Stimulated activated CD8-positive, alpha-beta memory T cell treated with anti-CD3 and anti-CD28 coated beads, Interleukin-2, amount 100 ng/mL, for 48 hours (primary cell): ENCODE data around the gene FTSJ1.
"Not testable (repeated sequence)": the region's sequence is repeated elsewhere in the genome, so short reads cannot be mapped to it uniquely, and the experiment has no call there.

Experiments
- DNase-seq, 2 donors: peaks; one replicate each; pipeline ENCODE4 v3.0.0-alpha.2; 2020; ENCODE audit warnings: low read depth in 2 of 2

Gene FTSJ1

DNA sequence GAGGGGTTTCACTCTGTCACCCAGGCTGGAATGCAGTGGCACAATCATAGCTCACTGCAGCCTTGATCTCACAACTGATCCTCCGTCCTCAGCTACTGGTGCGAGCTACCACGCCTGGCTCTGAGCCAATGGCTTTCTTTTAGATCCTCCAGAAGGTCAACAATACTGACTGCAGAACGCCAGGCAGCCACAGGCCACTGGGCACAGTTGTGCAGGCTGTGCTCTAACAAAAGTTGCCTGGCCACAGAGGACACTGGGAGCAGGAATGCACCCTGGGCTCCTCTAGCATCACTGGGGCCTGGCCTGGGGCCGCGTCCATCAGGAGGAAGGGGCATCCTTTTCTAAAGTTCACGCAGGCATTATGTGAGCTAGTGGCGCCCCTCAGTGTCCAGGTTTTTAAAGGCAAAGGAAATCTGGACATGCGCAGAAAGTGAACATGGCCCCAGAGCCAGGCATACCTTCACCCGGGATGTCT lies 17.9 kb downstream of the FTSJ1 start:
- no peak for DNase-seq

DNA sequence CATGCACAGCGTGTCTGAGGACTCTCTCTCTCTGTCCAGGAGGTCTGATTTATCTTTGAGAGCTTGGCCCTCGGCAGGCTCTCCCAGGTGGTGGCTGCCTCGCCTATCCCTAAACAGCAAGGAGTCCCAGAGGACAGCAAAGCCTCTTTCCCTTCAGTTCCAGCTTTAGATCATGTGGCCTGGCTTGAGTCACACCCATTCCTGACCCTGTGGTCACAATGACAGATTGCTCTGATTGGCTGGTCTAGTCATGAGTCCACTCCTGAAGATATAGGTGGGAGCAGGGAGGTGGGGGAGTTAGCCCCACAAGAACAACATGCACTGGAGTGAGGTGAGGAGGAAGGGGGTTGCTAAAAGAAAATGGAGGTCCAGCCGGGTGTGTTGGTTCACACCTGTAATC lies 20.7 kb downstream of the FTSJ1 start:
- DNase-seq: no peak

DNA sequence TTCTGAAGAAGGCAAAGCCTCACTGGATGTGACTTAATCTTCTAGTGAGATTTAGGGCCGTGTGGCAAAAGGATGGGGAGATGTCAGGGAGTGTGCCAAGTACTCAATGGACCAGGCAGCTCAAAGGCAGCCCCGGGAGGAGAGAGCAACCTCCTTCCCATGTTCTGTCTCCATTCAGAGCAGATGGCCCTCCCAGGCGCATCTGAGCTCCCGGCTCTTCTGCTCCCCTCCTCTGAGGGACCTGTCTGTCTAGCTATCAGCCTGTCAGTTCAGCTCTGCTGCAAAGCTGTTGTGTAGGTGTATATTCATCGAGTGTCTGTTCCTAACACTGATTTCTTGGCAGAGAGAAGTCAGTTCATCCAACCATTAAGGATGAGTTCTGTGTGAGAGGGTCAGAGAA lies 21.9 kb downstream of the FTSJ1 start:
- no peak for DNase-seq

DNA sequence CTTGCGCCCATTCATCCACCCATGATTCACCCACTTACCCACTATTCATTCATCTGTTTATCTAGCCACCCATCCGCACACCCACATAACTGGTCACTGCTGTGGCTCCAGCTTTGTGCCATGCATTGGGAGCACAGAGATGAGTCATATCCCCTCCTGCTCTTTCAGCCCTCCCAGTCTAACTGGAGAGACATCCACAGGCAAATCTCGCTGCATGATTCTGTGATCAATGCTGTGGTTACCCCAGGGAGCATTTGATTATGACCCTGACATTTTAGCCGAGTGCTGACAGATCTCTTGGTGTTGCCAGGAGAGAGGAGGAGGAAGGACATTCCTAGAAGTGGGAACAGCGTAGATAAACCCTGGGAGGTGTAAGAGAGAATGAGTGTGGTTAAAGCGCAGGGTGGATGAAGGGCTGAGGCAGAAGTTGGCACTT lies 22.4 kb downstream of the FTSJ1 start:
- DNase-seq: no peak

DNA sequence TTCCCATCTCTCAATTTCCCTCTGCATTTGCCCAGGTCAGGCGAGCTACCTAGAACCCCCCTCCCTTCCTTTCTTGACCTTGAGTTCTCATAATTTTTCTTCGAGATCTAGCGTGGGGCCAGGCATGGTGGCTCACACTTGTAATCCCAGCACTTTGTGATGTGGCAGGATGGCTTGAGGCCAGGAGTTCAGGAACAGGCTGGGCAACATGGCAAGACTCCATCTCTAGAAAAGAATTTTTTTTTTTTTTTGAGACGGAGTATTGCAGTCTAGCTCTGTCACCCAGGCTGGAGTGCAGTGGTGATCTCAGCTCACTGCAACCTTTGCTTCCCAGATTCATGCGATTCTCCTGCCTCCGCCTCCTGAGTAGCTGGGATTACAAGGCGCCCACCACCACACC lies 28.3 kb downstream of the FTSJ1 start:
- DNase-seq: no peak

DNA sequence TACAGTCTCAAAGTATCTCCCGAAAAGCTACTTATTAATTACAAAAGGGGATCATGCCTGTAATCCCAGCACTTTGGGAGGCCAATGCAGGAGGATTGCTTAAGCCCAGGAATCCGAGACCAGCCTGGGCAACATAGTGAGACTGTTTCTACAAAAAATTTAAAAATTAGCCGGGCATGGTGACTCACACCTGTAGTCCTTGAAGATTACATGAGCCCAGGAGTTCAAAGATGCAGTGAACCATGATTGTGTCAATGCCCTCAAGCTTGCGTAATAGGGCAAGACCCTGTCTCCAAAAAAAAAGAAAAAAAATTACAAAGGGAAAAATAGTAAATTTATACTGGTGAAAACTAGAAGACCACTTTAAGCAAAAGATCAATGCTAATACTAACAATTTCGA lies 29.5 kb downstream of the FTSJ1 start:
- DNase-seq: no peak

DNA sequence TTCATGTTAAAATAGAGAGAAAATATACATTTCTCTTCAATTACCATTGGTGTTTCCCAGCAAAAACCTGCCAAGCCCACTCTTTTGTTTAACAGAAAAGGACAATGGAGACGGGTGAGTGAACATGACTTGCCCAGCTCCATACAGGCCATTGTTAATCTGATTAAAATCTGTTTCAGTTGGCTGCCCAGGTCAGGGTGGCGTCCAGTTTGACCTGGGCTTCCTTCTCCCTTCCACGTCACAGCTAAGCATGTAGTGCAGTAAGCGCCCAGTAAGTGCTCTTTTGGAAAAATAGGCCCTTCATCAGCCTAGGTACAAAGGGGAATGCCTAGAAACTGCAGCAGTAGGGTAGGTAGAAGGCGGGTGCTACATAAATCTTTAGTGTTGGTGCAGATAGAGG lies 31.2 kb downstream of the FTSJ1 start:
- DNase-seq: no peak

DNA sequence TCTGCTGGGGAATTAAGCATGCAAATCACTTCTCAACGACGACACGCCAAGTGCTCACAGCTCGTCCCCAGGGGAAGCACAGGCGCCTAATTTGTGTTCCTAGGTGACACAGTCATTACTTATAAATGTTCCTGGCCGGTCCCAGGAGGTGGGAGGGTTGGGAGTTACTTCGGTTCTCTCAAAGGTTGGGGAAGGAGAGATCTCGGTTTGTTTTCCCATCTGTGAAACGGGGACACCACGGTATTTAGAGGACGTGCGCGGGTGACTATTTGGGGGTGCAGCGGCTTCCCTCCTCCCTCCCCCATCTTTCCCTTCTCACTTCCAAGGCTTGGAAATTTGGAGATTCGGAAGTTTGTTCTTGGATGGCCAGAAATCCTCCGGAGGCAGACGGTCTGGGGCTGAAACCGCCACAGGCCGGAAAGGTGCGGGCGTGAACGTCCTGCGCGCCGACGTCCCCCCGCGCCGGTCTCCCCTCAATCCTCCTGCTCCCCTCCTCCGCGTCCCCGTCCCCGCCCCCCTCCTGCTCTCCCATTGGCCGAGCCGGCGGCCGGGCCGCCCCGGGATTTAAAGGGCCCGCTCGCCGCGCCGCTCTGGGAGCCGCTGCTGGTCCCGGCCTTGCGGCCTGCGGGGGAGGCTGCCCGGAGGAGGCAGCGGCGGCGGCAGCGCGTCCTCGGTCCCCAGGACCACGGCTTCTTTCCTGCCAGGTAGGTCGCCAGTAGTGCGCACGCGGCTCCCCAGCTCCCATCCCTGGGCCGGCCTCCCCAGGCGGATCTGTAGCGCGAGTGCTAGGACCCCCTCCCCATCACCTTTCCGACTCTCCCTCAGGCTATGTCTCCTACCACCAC lies 32.6 kb downstream of the FTSJ1 start, which contains the start of gene PORCN:
Gene PORCN, plus strand, starts transcription at position 593 of the 845 bp plus-strand sequence. CDS start 829 bp downstream, outside the sequence.
- peak; percentile 73 to 76 for DNase-seq

DNA sequence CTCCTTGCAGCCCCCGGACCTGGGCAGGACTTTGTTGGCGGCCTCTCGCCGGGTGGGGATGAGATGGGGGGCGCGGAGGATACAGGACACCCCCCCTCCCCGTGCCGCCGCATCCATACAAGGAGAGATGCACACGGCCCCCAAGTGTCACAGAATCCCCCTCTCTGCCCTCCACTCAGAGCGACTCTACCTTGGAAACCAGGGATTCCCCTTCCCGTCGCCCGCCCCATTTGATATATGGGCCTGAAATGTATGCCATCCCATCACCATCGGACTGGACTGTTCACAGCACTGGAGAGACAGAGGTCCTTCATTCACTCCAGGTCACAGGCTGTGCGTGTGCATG lies 33.2 kb downstream of the FTSJ1 start:
- DNase-seq: no peak

DNA sequence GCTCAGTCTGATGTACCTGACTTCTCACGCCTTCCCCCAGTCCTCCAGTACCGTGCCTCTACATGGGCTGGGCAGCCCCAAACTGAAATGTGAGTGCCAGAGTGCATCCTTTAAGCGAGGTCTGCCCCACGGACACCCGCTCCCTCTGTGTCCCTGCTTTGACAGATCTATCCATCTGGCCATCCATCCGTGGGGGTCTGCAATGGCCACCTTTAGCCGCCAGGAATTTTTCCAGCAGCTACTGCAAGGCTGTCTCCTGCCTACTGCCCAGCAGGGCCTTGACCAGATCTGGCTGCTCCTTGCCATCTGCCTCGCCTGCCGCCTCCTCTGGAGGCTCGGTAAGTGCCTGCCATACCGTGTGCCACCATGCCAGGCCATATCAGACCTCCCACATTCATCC lies 33.6 kb downstream of the FTSJ1 start:
- no peak for DNase-seq

DNA sequence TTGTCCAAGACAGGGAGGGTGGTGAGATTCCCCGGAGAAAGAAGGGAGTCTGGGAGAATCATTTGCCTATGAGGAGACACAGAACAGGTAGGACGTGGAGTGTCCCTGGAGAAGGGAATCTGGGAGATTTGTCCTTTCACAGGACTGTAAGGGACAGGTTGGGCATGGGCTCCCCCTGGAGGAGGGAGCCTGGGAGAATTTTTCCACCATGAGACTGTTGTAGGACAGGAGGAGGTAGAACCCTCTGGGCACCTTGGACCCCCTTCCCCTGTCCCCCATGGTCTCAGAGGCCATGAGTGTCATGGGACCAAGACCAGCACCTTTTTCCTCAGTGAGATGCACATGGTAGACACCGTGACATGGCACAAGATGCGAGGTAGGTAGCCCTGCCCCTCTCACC lies 35.6 kb downstream of the FTSJ1 start:
- no peak for DNase-seq

DNA sequence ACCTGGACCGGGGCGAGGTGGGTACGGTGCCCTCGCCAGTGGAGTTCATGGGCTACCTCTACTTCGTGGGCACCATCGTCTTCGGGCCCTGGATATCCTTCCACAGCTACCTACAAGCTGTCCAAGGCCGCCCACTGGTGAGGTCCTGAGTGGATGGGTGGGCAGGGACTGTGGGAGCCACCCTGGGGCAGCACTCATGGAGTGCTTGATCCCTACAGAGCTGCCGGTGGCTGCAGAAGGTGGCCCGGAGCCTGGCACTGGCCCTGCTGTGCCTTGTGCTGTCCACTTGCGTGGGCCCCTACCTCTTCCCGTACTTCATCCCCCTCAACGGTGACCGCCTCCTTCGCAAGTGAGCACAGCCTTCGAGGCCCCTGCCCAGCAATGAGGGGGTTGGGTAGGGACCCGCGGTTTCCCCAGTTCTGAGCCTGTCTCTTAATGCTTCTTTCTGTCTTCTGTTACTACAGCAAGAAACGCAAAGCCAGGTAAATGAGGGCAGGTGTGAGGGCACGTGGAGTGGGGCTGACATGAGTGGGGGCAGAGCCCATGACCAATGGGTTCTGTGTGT lies 36.5 kb downstream of the FTSJ1 start:
- DNase-seq: no peak

DNA sequence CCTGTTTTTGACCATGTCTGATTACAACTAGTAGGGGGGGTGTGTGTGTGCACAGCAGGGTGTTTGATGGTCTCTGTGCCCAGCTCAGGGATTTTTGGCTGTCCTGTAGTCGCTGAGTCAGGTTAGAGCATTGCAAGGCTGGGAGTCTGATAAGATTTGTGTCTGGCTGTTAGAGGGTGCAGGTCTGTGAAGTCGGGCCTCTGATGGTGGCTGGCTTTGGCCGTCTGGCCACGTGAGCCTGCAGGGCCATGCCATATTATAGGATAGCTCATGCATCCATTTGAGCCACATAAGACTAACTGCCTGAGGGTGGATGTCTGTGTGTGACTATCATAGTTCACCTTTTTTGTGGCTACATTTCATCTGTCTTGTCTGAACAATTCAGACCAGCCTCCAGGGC lies 37.7 kb downstream of the FTSJ1 start:
- DNase-seq: no peak

DNA sequence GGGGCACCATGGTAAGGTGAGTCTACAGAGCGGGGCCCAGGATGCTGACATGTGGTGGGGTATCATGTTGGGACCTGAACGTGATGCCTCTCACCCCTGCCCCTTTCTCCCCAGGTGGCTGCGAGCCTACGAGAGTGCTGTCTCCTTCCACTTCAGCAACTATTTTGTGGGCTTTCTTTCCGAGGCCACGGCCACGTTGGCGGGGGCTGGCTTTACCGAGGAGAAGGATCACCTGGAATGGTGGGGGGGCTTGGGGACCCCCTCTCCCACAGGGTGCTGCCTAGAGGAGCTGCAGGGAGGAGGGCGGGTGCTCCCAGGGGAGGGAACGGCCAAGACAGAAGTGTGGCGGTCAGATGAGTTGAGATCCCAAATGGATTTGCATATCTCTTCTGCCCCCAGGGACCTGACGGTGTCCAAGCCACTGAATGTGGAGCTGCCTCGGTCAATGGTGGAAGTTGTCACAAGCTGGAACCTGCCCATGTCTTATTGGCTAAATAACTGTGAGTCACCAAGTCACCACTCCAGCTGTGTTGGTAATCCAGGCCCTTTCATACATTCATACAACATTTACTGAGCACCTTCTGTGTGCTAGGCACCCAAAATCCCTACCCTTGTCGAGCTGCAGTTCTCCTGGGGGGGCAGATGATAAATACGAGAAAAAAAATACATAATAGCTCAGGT lies 38.3 kb downstream of the FTSJ1 start:
- DNase-seq: no peak

DNA sequence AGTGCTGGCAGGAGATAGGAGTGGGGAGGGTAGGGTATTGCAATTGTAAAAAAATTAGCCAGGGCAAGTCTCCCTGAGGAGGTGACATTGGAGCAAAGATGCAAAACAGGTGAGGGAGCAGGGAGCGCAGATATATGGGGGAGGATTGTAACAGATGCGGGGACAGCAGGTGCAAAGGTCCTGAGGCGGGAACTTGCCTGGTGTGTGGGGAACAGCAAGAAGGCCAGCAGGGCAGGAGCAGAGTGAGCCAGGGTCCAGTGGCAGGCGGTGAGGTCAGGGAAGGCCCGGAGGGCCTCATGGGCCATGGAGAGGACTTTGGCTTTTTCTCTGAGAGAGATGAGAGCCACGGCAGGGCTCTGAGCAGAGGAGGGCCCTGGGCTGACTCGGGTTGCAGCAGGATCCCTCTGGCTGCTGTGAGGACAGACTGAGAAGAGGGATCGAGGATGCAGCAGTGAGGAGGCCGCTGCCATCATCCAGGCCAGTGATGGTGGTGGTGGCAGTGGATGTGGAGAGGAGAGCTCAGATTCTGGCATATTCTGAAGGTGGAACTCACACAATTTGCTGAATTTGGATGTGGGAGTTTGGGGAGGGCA lies 39.0 kb downstream of the FTSJ1 start:
- DNase-seq: no peak

DNA sequence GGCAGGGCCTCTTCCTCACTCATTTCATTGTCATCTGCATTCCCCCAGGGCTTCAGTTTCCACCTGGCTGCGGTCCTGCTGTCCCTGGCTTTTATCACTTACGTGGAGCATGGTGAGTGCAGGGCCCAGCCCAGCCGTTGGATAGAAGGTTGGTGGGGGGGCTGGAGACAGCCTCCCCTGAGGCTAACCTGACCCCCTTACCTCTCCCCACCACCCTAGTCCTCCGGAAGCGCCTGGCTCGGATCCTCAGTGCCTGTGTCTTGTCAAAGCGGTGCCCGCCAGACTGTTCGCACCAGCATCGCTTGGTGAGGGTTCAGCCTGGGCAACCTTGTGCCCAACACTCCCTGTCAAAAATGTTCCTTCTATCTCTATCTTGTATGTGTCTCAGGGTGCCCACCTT lies 39.8 kb downstream of the FTSJ1 start:
- no peak for DNase-seq

DNA sequence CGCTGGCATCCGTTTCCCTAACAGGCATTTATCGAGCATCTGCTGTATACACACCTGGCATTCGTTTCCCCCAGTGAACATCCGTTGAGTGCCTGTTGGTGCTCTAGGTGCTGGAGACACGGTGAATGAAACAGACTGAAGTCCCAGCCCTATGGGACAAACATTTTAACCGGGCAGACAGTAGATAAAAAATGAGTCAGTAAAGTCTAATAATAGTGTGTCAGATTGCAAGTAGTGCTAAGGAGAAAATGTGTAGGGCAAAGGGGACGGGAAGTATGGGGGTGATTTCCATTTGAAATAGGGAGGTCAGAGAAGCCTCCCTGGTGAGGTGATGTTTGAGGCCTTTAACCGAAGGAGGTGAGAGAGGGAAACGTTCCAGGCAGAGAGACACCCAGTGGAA lies 40.3 kb downstream of the FTSJ1 start:
- no peak for DNase-seq

DNA sequence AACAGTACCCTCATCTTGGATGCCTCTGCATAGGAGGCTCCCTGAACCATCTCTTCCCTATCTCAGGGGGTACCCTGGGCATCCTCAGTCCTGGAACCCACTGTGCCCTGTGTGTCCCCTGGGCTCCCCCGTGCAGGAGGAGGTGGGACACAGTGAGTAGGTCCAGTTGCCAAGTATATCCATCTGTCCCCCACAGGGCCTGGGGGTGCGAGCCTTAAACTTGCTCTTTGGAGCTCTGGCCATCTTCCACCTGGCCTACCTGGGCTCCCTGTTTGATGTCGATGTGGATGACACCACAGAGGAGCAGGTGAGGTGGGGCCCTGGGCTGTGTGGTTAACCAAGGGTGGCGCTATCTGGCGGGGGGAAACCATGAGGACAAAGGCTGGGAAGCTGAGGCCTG lies 41.0 kb downstream of the FTSJ1 start:
- no peak for DNase-seq

DNA sequence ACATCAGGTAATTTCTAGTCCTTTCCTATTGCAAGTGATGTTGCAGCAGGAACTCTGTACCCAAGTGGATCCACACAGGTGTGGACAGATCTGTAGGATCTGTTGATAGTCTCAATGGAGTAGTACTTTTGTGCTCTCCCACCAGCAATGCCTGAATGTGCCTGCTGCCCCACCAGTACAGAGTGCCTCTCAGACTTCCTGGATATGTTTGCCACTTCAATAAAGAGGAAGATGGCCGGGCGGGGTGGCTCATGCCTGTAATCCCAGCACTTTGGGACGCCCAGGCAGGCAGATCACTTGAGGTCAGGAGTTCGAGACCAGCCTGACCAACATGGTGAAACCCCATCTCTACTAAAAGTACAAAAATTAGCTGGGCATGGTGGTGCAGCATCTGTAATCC lies 43.5 kb downstream of the FTSJ1 start:
- DNase-seq: not testable (repeated sequence)

DNA sequence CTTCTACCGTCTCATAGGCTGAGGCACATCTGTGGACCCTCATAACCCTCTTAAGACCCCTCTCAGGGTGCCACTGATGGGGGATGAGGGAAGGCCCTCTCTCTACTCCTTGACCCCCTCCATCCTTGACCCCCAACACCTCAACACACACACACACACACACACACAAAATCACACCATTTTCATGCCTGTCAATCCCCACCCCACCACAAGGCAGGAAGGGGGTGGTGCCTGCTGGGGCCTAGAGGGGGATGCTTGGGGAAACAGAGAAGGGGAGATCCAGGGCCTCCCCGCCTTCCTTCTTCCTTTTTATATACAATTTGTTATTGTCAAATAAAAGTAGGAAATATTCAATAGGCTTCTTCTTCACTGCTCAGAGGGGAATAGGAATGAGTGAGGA lies 44.5 kb downstream of the FTSJ1 start:
- no peak for DNase-seq

DNA sequence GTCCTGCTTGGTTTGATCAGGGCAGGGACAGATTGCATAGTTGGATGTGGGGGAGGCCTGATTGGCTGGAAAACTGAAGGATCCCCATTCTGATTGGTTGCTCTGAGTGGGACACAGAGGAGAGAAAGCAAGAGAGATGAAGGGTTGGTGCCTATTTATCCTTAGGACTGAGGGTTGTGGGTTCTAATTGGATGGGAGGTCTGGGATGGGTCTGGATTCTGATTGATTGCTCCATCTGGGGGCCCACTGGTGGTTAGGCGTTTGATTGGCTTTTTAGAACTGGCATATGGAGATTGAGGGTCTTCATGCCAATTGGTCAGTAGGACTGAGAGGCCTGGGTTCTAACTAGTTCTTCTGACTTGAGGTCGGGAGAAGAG lies 45.0 kb downstream of the FTSJ1 start:
- no peak for DNase-seq
